ENCODE measurements around the gene RADIL. TPM values are rescaled to one million over a fixed set of nuclear protein-coding genes. Genes with fewer than 3 reads are reported as not detected.
"Not testable (repeated sequence)": the region's sequence is repeated elsewhere in the genome, so short reads cannot be mapped to it uniquely, and the experiment has no call there.

The RADIL gene
- total RNA-seq, 4 donors from 2014 or later: 1.5 to 2.6 (median 2.1) TPM

DNA sequence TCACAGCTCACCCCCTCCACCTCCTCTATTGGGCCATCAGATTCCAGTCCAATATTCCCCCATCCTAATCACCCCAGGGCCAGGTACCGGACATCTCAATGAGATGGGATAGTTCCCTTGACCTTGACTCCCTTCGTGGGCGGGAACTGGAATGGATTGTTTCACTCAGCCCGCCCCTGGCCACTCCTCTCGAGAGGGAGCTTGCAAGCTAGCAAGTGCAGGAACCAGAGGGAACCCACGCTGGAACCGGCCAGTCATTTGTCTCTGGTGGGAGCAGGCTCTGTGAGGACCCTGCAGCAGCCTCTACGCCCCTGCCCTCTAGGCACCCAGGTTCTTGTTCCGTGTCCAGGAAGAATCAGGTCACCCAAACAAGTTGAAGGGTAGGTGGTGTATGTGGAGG is 11.0 kb upstream of the RADIL start:
- whole genome bisulfite sequencing, 2 donors: 84 to 92% methylated on average over 9 of the region's 9 CpGs
- no peak for DNase-seq (ENCODE audit: low spot score in 2 of 2)
- intact Hi-C loops (cut with DNase I; ENCODE audit: low total_unique reads): no loop called here
- TF ChIP-seq POLR2A (IDR thresholded peaks at IDR 0.05): no peak
- TF ChIP-seq, protein P1, sequence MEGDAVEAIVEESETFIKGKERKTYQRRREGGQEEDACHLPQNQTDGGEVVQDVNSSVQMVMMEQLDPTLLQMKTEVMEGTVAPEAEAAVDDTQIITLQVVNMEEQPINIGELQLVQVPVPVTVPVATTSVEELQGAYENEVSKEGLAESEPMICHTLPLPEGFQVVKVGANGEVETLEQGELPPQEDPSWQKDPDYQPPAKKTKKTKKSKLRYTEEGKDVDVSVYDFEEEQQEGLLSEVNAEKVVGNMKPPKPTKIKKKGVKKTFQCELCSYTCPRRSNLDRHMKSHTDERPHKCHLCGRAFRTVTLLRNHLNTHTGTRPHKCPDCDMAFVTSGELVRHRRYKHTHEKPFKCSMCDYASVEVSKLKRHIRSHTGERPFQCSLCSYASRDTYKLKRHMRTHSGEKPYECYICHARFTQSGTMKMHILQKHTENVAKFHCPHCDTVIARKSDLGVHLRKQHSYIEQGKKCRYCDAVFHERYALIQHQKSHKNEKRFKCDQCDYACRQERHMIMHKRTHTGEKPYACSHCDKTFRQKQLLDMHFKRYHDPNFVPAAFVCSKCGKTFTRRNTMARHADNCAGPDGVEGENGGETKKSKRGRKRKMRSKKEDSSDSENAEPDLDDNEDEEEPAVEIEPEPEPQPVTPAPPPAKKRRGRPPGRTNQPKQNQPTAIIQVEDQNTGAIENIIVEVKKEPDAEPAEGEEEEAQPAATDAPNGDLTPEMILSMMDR (IDR thresholded peaks at IDR 0.05): no peak
- no peak overlapping the region for H3K4me3 ChIP-seq (ENCODE audit: low read depth, poor library complexity, severe bottlenecking)

DNA sequence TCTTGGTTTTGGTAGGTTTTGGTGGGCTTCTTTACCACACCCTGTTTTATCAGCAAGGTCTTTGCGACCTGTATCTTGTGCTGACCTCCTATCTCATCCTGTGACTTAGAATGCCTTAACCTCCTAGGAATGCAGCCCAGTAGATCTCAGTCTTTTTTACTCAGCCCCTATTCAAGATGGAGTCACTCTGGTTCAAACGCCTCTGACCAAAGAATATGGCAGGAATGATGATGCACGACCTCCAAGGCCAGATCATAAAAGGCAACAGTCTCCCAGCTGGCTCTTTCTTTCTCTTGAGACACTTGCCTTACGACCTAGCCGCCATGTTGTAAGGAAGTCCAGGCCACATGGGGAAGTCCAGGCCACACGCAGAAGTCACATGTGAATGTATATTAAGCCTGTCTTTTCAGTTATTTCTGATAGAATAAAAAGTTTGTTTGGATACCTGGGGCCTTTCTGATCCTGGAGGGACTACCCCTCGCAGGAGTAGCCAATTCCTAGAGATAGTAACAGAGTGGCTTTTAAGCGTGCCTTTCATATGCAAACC is 10.5 kb upstream of the RADIL start:
- intact Hi-C loops (cut with DNase I; ENCODE audit: low total_unique reads): no loop called here
- no peak for DNase-seq (ENCODE audit: low spot score in 2 of 2)

DNA sequence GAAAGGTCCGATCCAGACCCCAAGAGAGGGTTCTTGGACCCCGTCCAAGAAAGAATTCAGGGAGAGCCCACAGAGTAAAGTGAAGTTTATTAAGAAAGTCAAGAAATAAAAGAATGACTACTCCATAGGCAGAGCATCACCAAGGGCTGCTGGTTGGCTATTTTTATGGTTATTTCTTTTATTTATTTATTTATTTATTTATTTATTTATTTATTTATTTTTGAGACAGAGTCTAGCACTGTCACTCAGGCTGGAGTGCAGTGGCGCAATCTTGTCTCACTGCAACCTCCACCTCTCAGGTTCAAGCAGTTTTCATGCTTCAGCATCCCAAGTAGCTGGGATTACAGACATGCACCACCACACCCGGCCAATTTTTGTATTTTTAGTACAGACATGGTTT is 9.7 kb upstream of the RADIL start:
- H3K4me3 ChIP-seq (ENCODE audit: low read depth, poor library complexity, severe bottlenecking); DNase-seq (ENCODE audit: low spot score in 2 of 2); intact Hi-C loops (cut with DNase I; ENCODE audit: low total_unique reads): not testable (repeated sequence)
- WGBS, 2 donors: 68 to 72% methylated on average over 4 of the region's 4 CpGs

More for the DNA sequence above, 10.5 kb upstream of the RADIL start:
- no peak for TF ChIP-seq POLR2A (IDR thresholded peaks at IDR 0.05)
- TF ChIP-seq, protein P1 (IDR thresholded peaks at IDR 0.05): no peak
- WGBS, 2 donors: 89 to 90% methylated on average over 8 of the region's 8 CpGs
- H3K4me3 ChIP-seq (ENCODE audit: low read depth, poor library complexity, severe bottlenecking): no peak overlapping the region

DNA sequence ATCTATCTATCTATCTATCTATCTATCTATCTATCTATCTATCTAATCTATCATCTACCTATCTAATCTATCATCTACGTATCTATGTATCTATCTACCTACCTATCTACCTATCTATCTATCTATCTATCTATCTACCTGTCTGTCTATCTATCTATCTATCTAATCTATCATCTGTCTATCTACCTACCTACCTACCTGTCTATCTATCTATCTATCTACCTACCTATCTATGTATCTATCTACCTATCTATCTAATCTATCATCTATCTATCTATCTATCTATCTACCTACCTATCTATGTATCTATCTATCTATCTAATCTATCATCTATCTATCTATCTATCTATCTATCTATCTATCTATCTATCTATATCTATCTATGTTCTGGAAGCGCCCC is 8.0 kb upstream of the RADIL start:
- H3K4me3 ChIP-seq (ENCODE audit: low read depth, poor library complexity, severe bottlenecking); intact Hi-C loops (cut with DNase I; ENCODE audit: low total_unique reads); DNase-seq (ENCODE audit: low spot score in 2 of 2): not testable (repeated sequence)
- 47 to 87% methylated on average over 2 of the region's 2 CpGs for WGBS, 2 donors

DNA sequence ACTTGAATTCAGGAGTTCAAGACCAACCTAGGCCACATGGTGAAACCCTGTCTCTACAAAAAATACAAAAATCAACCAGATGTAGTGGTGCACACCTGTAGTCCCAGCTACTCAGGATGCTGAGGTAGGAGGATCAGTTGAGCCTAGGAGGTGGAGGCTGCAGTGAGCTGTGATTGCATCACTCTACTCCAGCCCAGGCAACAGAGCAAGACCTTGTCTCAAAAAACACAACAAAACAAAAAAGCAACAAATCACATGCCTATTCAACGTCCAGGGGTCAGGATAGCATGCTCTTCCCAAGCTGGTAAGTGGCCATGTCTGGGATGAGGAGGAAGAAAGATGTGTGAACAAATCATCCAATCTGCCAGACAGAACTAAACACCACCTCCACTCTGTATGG is 6.2 kb upstream of the RADIL start:
- intact Hi-C loops (cut with DNase I; ENCODE audit: low total_unique reads): loop anchor here (10.0 kb wide), 1 partner anchor 85 kb away; no protein-coding TSS in a partner anchor
- WGBS, 2 donors: 54 to 68% methylated on average over 1 of the region's 1 CpG
- no peak overlapping the region for H3K4me3 ChIP-seq (ENCODE audit: low read depth, poor library complexity, severe bottlenecking)
- no peak for DNase-seq (ENCODE audit: low spot score in 2 of 2)
- TF ChIP-seq, protein P1 (IDR thresholded peaks at IDR 0.05): no peak
- TF ChIP-seq POLR2A (IDR thresholded peaks at IDR 0.05): no peak

DNA sequence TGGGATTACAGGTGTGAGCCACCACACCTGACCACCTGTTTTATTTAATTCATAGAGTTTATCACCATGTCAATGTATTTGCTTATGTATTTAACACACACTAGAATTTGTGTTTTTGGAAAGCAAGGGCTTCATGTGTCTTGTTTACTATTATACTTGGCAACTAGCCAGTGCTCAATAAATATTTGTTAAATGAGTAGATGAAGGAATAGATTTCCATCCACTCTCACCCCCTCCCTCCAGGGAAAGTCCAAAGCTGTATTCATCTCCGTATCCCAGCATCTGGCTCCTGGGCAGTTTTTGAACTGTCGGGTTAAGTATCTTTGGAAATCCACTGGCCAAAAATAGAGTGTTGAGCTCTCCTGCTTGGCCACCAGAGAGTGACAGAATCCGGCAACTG is 4.6 kb upstream of the RADIL start:
- 65 to 75% methylated on average over 3 of the region's 3 CpGs for WGBS, 2 donors
- intact Hi-C loops (cut with DNase I; ENCODE audit: low total_unique reads): loop anchor here (10.0 kb wide), 1 partner anchor 83 kb away; no protein-coding TSS in a partner anchor
- no peak for DNase-seq (ENCODE audit: low spot score in 2 of 2)
- no peak overlapping the region for H3K4me3 ChIP-seq (ENCODE audit: low read depth, poor library complexity, severe bottlenecking)
- TF ChIP-seq POLR2A (IDR thresholded peaks at IDR 0.05): no peak
- TF ChIP-seq, protein P1 (IDR thresholded peaks at IDR 0.05): no peak

DNA sequence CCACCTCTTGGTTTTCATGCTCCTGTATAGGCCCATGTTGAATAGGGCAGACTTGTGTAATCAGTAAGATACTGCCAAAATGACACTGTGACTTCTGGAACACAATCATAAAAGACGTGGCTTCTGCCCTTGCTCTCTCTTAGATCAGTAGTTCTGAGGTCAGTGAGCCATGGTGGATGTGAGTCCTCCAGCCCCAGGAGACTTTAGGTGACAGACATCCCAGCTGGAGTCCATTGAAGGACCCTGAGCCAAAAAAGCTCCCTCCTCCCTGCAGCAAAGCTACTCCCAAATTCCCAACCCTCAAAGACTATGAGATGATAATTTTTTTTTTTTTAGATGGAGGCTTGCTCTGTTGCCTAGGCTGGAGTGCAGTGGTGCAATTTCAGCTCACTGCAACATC is 3.2 kb upstream of the RADIL start:
- intact Hi-C loops (cut with DNase I; ENCODE audit: low total_unique reads): loop anchor here (10.0 kb wide), 1 partner anchor 82 kb away; no protein-coding TSS in a partner anchor
- H3K4me3 ChIP-seq (ENCODE audit: low read depth, poor library complexity, severe bottlenecking): no peak overlapping the region
- no peak for DNase-seq (ENCODE audit: low spot score in 2 of 2)
- WGBS, 2 donors: 56 to 67% methylated on average over 1 of the region's 1 CpG
- no peak for TF ChIP-seq POLR2A (IDR thresholded peaks at IDR 0.05)
- TF ChIP-seq, protein P1 (IDR thresholded peaks at IDR 0.05): no peak

Data from lower leg skin (tissue), 4 donors.